Measurements from ENCODE around the gene MAP2. TPM values are rescaled to one million over a fixed set of nuclear protein-coding genes. Genes with fewer than 3 reads are reported as not detected.

The MAP2 gene
- total RNA-seq, 4 donors from 2014 or later: 2.0 to 6.4 (median 2.7) TPM

DNA sequence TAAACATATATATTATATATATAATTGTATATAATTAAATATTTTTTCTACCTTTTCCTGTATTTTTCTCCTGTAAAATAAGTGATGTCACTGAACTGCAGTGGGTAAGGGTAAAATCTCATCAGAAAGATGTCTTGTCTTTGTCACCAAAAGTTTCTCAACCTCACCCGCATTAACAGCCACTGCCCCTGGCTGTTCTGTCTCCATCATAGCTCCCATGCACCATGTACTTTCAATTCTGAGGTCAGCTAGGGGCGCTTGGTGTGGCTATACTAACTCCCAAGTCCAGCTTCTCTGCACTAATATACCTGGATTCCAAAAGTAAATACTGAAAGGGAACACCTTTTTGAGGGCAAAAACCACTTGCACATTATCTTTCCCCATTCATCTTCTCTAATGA, 46.6 kb downstream of the MAP2 start:
- in situ Hi-C loops (cut with MboI; ENCODE audit: low pct_ligation_motif_present in 1 of 4, low pct_unique_long_range_greater_than_20kb in 1 of 4, low sequenced_read_pairs in 3 of 4): no loop called here
- H3K27ac ChIP-seq: no peak overlapping the region
- WGBS, 2 donors (ENCODE audit: low coverage in 1 of 2): 75 to 78% methylated on average over 2 of the region's 2 CpGs
- DNase-seq: no peak
- peaks cover 0 to 3% (median 0%) of the 10 kb centered on the region in 4 donors for H3K4me1 ChIP-seq
- no peaks in the 10 kb centered on the region for H3K9me3 ChIP-seq
- TF ChIP-seq, protein P1, sequence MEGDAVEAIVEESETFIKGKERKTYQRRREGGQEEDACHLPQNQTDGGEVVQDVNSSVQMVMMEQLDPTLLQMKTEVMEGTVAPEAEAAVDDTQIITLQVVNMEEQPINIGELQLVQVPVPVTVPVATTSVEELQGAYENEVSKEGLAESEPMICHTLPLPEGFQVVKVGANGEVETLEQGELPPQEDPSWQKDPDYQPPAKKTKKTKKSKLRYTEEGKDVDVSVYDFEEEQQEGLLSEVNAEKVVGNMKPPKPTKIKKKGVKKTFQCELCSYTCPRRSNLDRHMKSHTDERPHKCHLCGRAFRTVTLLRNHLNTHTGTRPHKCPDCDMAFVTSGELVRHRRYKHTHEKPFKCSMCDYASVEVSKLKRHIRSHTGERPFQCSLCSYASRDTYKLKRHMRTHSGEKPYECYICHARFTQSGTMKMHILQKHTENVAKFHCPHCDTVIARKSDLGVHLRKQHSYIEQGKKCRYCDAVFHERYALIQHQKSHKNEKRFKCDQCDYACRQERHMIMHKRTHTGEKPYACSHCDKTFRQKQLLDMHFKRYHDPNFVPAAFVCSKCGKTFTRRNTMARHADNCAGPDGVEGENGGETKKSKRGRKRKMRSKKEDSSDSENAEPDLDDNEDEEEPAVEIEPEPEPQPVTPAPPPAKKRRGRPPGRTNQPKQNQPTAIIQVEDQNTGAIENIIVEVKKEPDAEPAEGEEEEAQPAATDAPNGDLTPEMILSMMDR (IDR thresholded peaks at IDR 0.05): no peak
- TF ChIP-seq EP300 (IDR thresholded peaks at IDR 0.05; ENCODE audit: low read depth) (no peak), POLR2AphosphoS5 (IDR thresholded peaks at IDR 0.05) (no peak), POLR2A (IDR thresholded peaks at IDR 0.05) (no peak)
- H3K27me3 ChIP-seq: no peaks in the 10 kb centered on the region
- no peaks in the 10 kb centered on the region for H3K36me3 ChIP-seq
- intact Hi-C loops (cut with DNase I; ENCODE audit: low total_unique reads): no loop called here
- no peak overlapping the region for H3K4me3 ChIP-seq

DNA sequence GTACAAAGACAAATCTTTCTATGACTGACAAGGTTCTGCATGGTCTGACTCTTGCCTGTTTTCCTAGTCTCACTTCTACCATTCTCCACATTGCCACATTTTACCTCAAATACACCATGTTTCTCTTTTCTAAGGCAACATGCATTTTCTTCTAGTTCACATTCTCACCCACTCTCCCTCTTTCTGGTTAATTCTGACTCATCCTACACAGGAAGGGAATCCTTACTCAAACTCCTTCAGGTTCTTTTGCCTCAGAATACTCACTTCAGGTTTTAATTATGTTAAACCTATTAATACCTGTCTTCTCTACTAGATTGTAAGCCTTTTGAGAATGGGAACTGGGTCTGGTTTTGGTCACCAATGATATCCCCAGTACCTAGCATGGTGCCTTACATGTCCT, 47.2 kb downstream of the MAP2 start:
- no peak for DNase-seq
- in situ Hi-C loops (cut with MboI; ENCODE audit: low pct_ligation_motif_present in 1 of 4, low pct_unique_long_range_greater_than_20kb in 1 of 4, low sequenced_read_pairs in 3 of 4) (no loop called here), intact Hi-C loops (cut with DNase I; ENCODE audit: low total_unique reads) (no loop called here)
- H3K27ac ChIP-seq: no peak overlapping the region
- H3K36me3 ChIP-seq: no peaks in the 10 kb centered on the region
- no peaks in the 10 kb centered on the region for H3K9me3 ChIP-seq
- TF ChIP-seq POLR2A (IDR thresholded peaks at IDR 0.05) (no peak), POLR2AphosphoS5 (IDR thresholded peaks at IDR 0.05) (no peak), EP300 (IDR thresholded peaks at IDR 0.05; ENCODE audit: low read depth) (no peak)
- TF ChIP-seq, protein P1 (IDR thresholded peaks at IDR 0.05): no peak
- H3K4me3 ChIP-seq: no peak overlapping the region
- peaks cover 0 to 3% (median 0%) of the 10 kb centered on the region in 4 donors for H3K4me1 ChIP-seq
- no peaks in the 10 kb centered on the region for H3K27me3 ChIP-seq

DNA sequence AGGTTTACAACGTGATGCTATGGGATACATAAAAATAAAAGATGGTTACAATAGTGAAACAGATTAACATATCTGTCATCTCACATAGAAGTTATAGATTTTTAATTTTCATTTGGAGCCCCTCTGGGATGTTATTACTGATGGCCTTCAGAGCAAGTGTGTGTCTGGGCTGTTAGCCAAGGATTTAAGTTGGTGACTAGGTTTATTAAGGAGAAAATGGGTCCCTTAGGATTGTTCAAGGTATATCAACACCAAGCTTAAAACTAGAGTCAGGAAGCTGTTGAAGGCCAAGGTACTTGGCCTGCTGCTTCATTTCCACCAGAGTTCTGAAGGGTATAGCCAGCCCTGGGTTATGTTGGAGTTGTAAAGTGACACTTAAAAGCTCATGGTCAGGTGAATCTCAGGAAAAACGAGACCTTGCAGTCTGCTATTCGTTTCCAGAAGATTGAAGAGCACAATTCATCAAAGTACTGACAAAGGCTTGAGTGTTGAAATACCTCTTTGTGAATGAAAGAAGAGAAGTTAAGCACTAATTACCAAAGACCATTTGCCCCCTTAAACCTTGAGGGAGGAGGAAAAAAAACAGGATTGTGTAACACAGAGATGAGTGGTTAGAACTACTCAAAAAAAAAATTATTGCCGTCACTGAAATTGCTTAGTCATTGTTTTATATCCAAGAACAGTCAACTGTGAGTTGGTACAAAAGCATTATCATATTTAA, 48.4 kb downstream of the MAP2 start:
- no peak for DNase-seq
- intact Hi-C loops (cut with DNase I; ENCODE audit: low total_unique reads): no loop called here
- Histone ChIP-seq H3K4me1 (peaks cover 0 to 7% (median 2%) of the 10 kb centered on the region in 4 donors), H3K27ac (no peak overlapping the region), H3K9me3 (no peaks in the 10 kb centered on the region), H3K36me3 (no peaks in the 10 kb centered on the region), H3K27me3 (no peaks in the 10 kb centered on the region), H3K4me3 (no peak overlapping the region)
- in situ Hi-C loops (cut with MboI; ENCODE audit: low pct_ligation_motif_present in 1 of 4, low pct_unique_long_range_greater_than_20kb in 1 of 4, low sequenced_read_pairs in 3 of 4): no loop called here
- 29 to 37% methylated on average over 4 of the region's 4 CpGs for WGBS, 2 donors (ENCODE audit: low coverage in 1 of 2)
- no peak for TF ChIP-seq POLR2A (IDR thresholded peaks at IDR 0.05)
- TF ChIP-seq POLR2AphosphoS5 (IDR thresholded peaks at IDR 0.05): no peak
- TF ChIP-seq, protein P1 (IDR thresholded peaks at IDR 0.05): no peak
- no peak for TF ChIP-seq EP300 (IDR thresholded peaks at IDR 0.05; ENCODE audit: low read depth)

DNA sequence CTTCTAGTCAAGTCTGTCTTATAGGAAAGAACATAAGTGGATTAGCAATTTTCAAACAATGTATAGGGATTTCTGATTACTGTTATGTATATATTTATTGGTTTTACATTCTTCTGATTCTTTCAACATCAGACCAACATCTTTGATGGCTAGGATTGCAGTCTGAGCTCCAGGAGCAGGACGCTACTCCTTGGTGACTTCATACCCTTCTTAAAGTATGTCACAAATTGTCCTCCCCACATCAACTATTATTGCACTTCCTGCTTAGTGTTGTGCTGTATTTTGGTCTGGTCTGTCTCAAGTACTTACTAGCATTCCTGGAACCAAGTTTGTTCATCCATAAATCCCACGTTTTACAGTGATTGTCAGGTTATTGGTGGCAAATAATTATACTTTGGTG, 49.0 kb downstream of the MAP2 start:
- peaks cover 0 to 7% (median 2%) of the 10 kb centered on the region in 4 donors for H3K4me1 ChIP-seq
- DNase-seq: no peak
- no peaks in the 10 kb centered on the region for H3K36me3 ChIP-seq
- H3K27ac ChIP-seq: no peak overlapping the region
- in situ Hi-C loops (cut with MboI; ENCODE audit: low pct_ligation_motif_present in 1 of 4, low pct_unique_long_range_greater_than_20kb in 1 of 4, low sequenced_read_pairs in 3 of 4): no loop called here
- H3K9me3 ChIP-seq: no peaks in the 10 kb centered on the region
- no peak overlapping the region for H3K4me3 ChIP-seq
- no peaks in the 10 kb centered on the region for H3K27me3 ChIP-seq
- intact Hi-C loops (cut with DNase I; ENCODE audit: low total_unique reads): no loop called here
- WGBS, 2 donors (ENCODE audit: low coverage in 1 of 2): 43 to 45% methylated on average over 2 of the region's 2 CpGs
- TF ChIP-seq EP300 (IDR thresholded peaks at IDR 0.05; ENCODE audit: low read depth) (no peak), POLR2A (IDR thresholded peaks at IDR 0.05) (no peak), POLR2AphosphoS5 (IDR thresholded peaks at IDR 0.05) (no peak)
- TF ChIP-seq, protein P1 (IDR thresholded peaks at IDR 0.05): no peak

Measured in transverse colon (tissue), 4 donors.